Measurements from ENCODE around the gene ZNF398.

The ZNF398 gene

GRCh38 chr7:149199234-149199995 lies 52.2 kb downstream of the ZNF398 start:
- H3K4me1 ChIP-seq (ENCODE audit: control insufficient read depth in 1 of 2, insufficient read depth in 2 of 2, low read length in 2 of 2), result peaks cover 3 to 18% of the 10 kb centered on the region in 2 donors
- no peaks in the 10 kb centered on the region for H3K27me3 ChIP-seq (ENCODE audit: low read depth, low read length)
- H3K27ac ChIP-seq (ENCODE audit: low read length), result no peak overlapping the region
- peaks cover 34 to 49% of the 10 kb centered on the region in 2 donors for H3K36me3 ChIP-seq (ENCODE audit: control insufficient read depth in 1 of 2, insufficient read depth in 2 of 2, low read length in 2 of 2)
- no peaks in the 10 kb centered on the region for H3K9me3 ChIP-seq (ENCODE audit: control insufficient read depth in 1 of 2, low read length in 2 of 2)
- H3K4me3 ChIP-seq (ENCODE audit: low read depth in 1 of 2, low read length in 2 of 2), result no peak overlapping the region

- Histone ChIP-seq H3K4me1 (ENCODE audit: control insufficient read depth in 1 of 2, insufficient read depth in 2 of 2, low read length in 2 of 2) (no peaks in the 10 kb centered on the region), H3K4me3 (ENCODE audit: low read depth in 1 of 2, low read length in 2 of 2) (no peak overlapping the region), H3K9me3 (ENCODE audit: control insufficient read depth in 1 of 2, low read length in 2 of 2) (no peaks in the 10 kb centered on the region), H3K27me3 (ENCODE audit: low read depth, low read length) (no peaks in the 10 kb centered on the region), H3K36me3 (ENCODE audit: control insufficient read depth in 1 of 2, insufficient read depth in 2 of 2, low read length in 2 of 2) (peaks cover 54 to 72% of the 10 kb centered on the region in 2 donors), H3K27ac (ENCODE audit: low read length) (no peak overlapping the region)
Observed at GRCh38 chr7:149202831-149203231, 55.6 kb downstream of the ZNF398 start.

- no peak overlapping the region for H3K4me3 ChIP-seq (ENCODE audit: low read depth in 1 of 2, low read length in 2 of 2)
- no peaks in the 10 kb centered on the region for H3K4me1 ChIP-seq (ENCODE audit: control insufficient read depth in 1 of 2, insufficient read depth in 2 of 2, low read length in 2 of 2)
- H3K9me3 ChIP-seq (ENCODE audit: control insufficient read depth in 1 of 2, low read length in 2 of 2), result no peaks in the 10 kb centered on the region
- no peak overlapping the region for H3K27ac ChIP-seq (ENCODE audit: low read length)
- H3K27me3 ChIP-seq (ENCODE audit: low read depth, low read length), result no peaks in the 10 kb centered on the region
- peaks cover 55 to 76% of the 10 kb centered on the region in 2 donors for H3K36me3 ChIP-seq (ENCODE audit: control insufficient read depth in 1 of 2, insufficient read depth in 2 of 2, low read length in 2 of 2)
Observed at GRCh38 chr7:149205690-149206381, 58.6 kb downstream of the ZNF398 start.

GRCh38 chr7:149207324-149208035 lies 60.2 kb downstream of the ZNF398 start:
- Histone ChIP-seq H3K36me3 (ENCODE audit: control insufficient read depth in 1 of 2, insufficient read depth in 2 of 2, low read length in 2 of 2) (peaks cover 63 to 81% of the 10 kb centered on the region in 2 donors), H3K27me3 (ENCODE audit: low read depth, low read length) (no peaks in the 10 kb centered on the region), H3K27ac (ENCODE audit: low read length) (no peak overlapping the region), H3K4me1 (ENCODE audit: control insufficient read depth in 1 of 2, insufficient read depth in 2 of 2, low read length in 2 of 2) (no peaks in the 10 kb centered on the region), H3K4me3 (ENCODE audit: low read depth in 1 of 2, low read length in 2 of 2) (no peak overlapping the region), H3K9me3 (ENCODE audit: control insufficient read depth in 1 of 2, low read length in 2 of 2) (no peaks in the 10 kb centered on the region)

- no peaks in the 10 kb centered on the region for H3K27me3 ChIP-seq (ENCODE audit: low read depth, low read length)
- H3K4me3 ChIP-seq (ENCODE audit: low read depth in 1 of 2, low read length in 2 of 2), result no peak overlapping the region
- peaks cover 73 to 85% of the 10 kb centered on the region in 2 donors for H3K36me3 ChIP-seq (ENCODE audit: control insufficient read depth in 1 of 2, insufficient read depth in 2 of 2, low read length in 2 of 2)
- H3K9me3 ChIP-seq (ENCODE audit: control insufficient read depth in 1 of 2, low read length in 2 of 2), result no peaks in the 10 kb centered on the region
- H3K27ac ChIP-seq (ENCODE audit: low read length), result no peak overlapping the region
- no peaks in the 10 kb centered on the region for H3K4me1 ChIP-seq (ENCODE audit: control insufficient read depth in 1 of 2, insufficient read depth in 2 of 2, low read length in 2 of 2)
Observed at GRCh38 chr7:149209518-149210269, 62.4 kb downstream of the ZNF398 start.

- no peaks in the 10 kb centered on the region for H3K27me3 ChIP-seq (ENCODE audit: low read depth, low read length)
- H3K36me3 ChIP-seq (ENCODE audit: control insufficient read depth in 1 of 2, insufficient read depth in 2 of 2, low read length in 2 of 2), result peaks cover 79 to 93% of the 10 kb centered on the region in 2 donors
- H3K9me3 ChIP-seq (ENCODE audit: control insufficient read depth in 1 of 2, low read length in 2 of 2), result no peaks in the 10 kb centered on the region
- no peak overlapping the region for H3K4me3 ChIP-seq (ENCODE audit: low read depth in 1 of 2, low read length in 2 of 2)
- H3K27ac ChIP-seq (ENCODE audit: low read length), result no peak overlapping the region
- no peaks in the 10 kb centered on the region for H3K4me1 ChIP-seq (ENCODE audit: control insufficient read depth in 1 of 2, insufficient read depth in 2 of 2, low read length in 2 of 2)
Observed at GRCh38 chr7:149210551-149210950, 63.3 kb downstream of the ZNF398 start.

- H3K4me1 ChIP-seq (ENCODE audit: control insufficient read depth in 1 of 2, insufficient read depth in 2 of 2, low read length in 2 of 2), result peaks cover 0 to 7% of the 10 kb centered on the region in 2 donors
Observed at GRCh38 chr7:149214020-149214720, 66.9 kb downstream of the ZNF398 start.

GRCh38 chr7:149216402-149216801 lies 69.1 kb downstream of the ZNF398 start:
- Histone ChIP-seq H3K27me3 (ENCODE audit: low read depth, low read length) (no peaks in the 10 kb centered on the region), H3K9me3 (ENCODE audit: control insufficient read depth in 1 of 2, low read length in 2 of 2) (no peaks in the 10 kb centered on the region), H3K4me1 (ENCODE audit: control insufficient read depth in 1 of 2, insufficient read depth in 2 of 2, low read length in 2 of 2) (peaks cover 0 to 7% of the 10 kb centered on the region in 2 donors), H3K27ac (ENCODE audit: low read length) (no peak overlapping the region), H3K36me3 (ENCODE audit: control insufficient read depth in 1 of 2, insufficient read depth in 2 of 2, low read length in 2 of 2) (peaks cover 66 to 85% of the 10 kb centered on the region in 2 donors), H3K4me3 (ENCODE audit: low read depth in 1 of 2, low read length in 2 of 2) (no peak overlapping the region)

More at GRCh38 chr7:149214020-149214720, 66.9 kb downstream of the ZNF398 start:
- Histone ChIP-seq H3K27ac (ENCODE audit: low read length) (no peak overlapping the region), H3K27me3 (ENCODE audit: low read depth, low read length) (no peaks in the 10 kb centered on the region), H3K4me3 (ENCODE audit: low read depth in 1 of 2, low read length in 2 of 2) (no peak overlapping the region), H3K36me3 (ENCODE audit: control insufficient read depth in 1 of 2, insufficient read depth in 2 of 2, low read length in 2 of 2) (peaks cover 82 to 91% of the 10 kb centered on the region in 2 donors), H3K9me3 (ENCODE audit: control insufficient read depth in 1 of 2, low read length in 2 of 2) (no peaks in the 10 kb centered on the region)

GRCh38 chr7:149217570-149217969 lies 70.3 kb downstream of the ZNF398 start:
- Histone ChIP-seq H3K4me1 (ENCODE audit: control insufficient read depth in 1 of 2, insufficient read depth in 2 of 2, low read length in 2 of 2) (peaks cover 0 to 7% of the 10 kb centered on the region in 2 donors), H3K9me3 (ENCODE audit: control insufficient read depth in 1 of 2, low read length in 2 of 2) (no peaks in the 10 kb centered on the region), H3K27me3 (ENCODE audit: low read depth, low read length) (no peaks in the 10 kb centered on the region), H3K4me3 (ENCODE audit: low read depth in 1 of 2, low read length in 2 of 2) (no peak overlapping the region), H3K27ac (ENCODE audit: low read length) (no peak overlapping the region), H3K36me3 (ENCODE audit: control insufficient read depth in 1 of 2, insufficient read depth in 2 of 2, low read length in 2 of 2) (peaks cover 63 to 78% of the 10 kb centered on the region in 2 donors)

All from muscle layer of duodenum (tissue), 2 donors.